Duodenal mucosa (tissue), 2 donors: ENCODE results near the gene PNKD.

Source experiments
- H3K27ac ChIP-seq: one replicate; pipeline ENCODE4 v1.7.0; 2013; ENCODE audit warnings: low read depth, low read length
- H3K27me3 ChIP-seq, 2 donors: one replicate each; pipeline ENCODE4 v1.7.0; 2013; ENCODE audit warnings: low read length in 2 of 2, control low read depth in 1 of 2; ENCODE audit not compliant: insufficient read depth in 2 of 2, control insufficient read depth in 1 of 2
- H3K36me3 ChIP-seq, 2 donors: one replicate each; pipeline ENCODE4 v1.7.0; 2013; ENCODE audit warnings: low read length in 2 of 2, control low read depth in 1 of 2; ENCODE audit not compliant: insufficient read depth in 2 of 2, control insufficient read depth in 1 of 2
- H3K4me1 ChIP-seq, 2 donors: one replicate each; pipeline ENCODE4 v1.7.0; 2013; ENCODE audit warnings: low read length in 2 of 2, control low read depth in 1 of 2; ENCODE audit not compliant: insufficient read depth in 2 of 2, control insufficient read depth in 1 of 2
- H3K4me3 ChIP-seq, 2 donors: one replicate each; pipeline ENCODE4 v1.7.0; 2013; ENCODE audit warnings: low read length in 2 of 2, low read depth in 1 of 2
- H3K9ac ChIP-seq, 2 donors: one replicate each; pipeline ENCODE4 v1.7.0; 2013; ENCODE audit warnings: low read length in 2 of 2, low read depth in 1 of 2
- H3K9me3 ChIP-seq, 2 donors: one replicate each; pipeline ENCODE4 v1.7.0; 2013; ENCODE audit warnings: low read length in 2 of 2, control low read depth in 1 of 2; ENCODE audit not compliant: control insufficient read depth in 1 of 2

The PNKD gene

GRCh38 chr2:218280260-218280870 lies 10.0 kb downstream of the PNKD start:
- Histone ChIP-seq H3K4me1 (peaks cover 23 to 31% of the 10 kb centered on the region in 2 donors), H3K27ac (no peak overlapping the region)

GRCh38 chr2:218281449-218281848 lies 11.1 kb downstream of the PNKD start:
- Histone ChIP-seq H3K4me3 (no peak overlapping the region), H3K4me1 (peaks cover 33 to 37% of the 10 kb centered on the region in 2 donors), H3K9ac (no peak overlapping the region), H3K27ac (no peak overlapping the region), H3K9me3 (no peaks in the 10 kb centered on the region), H3K36me3 (peaks cover 41 to 73% of the 10 kb centered on the region in 2 donors), H3K27me3 (no peaks in the 10 kb centered on the region)

More at GRCh38 chr2:218280260-218280870, 10.0 kb downstream of the PNKD start:
- Histone ChIP-seq H3K9ac (no peak overlapping the region), H3K36me3 (peaks cover 52 to 82% of the 10 kb centered on the region in 2 donors), H3K27me3 (no peaks in the 10 kb centered on the region), H3K9me3 (no peaks in the 10 kb centered on the region), H3K4me3 (no peak overlapping the region)

GRCh38 chr2:218282173-218282991 lies 12.1 kb downstream of the PNKD start:
- H3K9ac ChIP-seq: no peak overlapping the region
- H3K9me3 ChIP-seq: no peaks in the 10 kb centered on the region
- H3K27ac ChIP-seq: peak overlapping the region; percentile 43
- H3K36me3 ChIP-seq: peaks cover 32 to 64% of the 10 kb centered on the region in 2 donors
- no peak overlapping the region for H3K4me3 ChIP-seq
- peaks cover 43% of the 10 kb centered on the region in 2 donors for H3K4me1 ChIP-seq
- H3K27me3 ChIP-seq: no peaks in the 10 kb centered on the region

GRCh38 chr2:218284106-218284811 lies 13.9 kb downstream of the PNKD start:
- Histone ChIP-seq H3K4me1 (peaks cover 58 to 59% of the 10 kb centered on the region in 2 donors), H3K9me3 (no peaks in the 10 kb centered on the region), H3K27me3 (no peaks in the 10 kb centered on the region), H3K27ac (peak overlapping the region; percentile 61), H3K4me3 (peak overlapping the region; percentile 54 to 57), H3K9ac (peak overlapping the region; percentile 23 to 48), H3K36me3 (peaks cover 18 to 45% of the 10 kb centered on the region in 2 donors)

GRCh38 chr2:218285604-218286003 lies 15.3 kb downstream of the PNKD start:
- Histone ChIP-seq H3K27ac (peak overlapping the region; percentile 94), H3K9me3 (no peaks in the 10 kb centered on the region), H3K9ac (peak overlapping the region; percentile 73 to 87), H3K27me3 (no peaks in the 10 kb centered on the region), H3K4me3 (peak overlapping the region; percentile 58 to 73), H3K4me1 (peaks cover 70% of the 10 kb centered on the region in 2 donors), H3K36me3 (peaks cover 4 to 32% of the 10 kb centered on the region in 2 donors)

GRCh38 chr2:218286570-218287459 lies 16.5 kb downstream of the PNKD start:
- no peaks in the 10 kb centered on the region for H3K27me3 ChIP-seq
- H3K4me3 ChIP-seq: peak overlapping the region; percentile 58 to 73
- no peaks in the 10 kb centered on the region for H3K9me3 ChIP-seq
- peaks cover 79% of the 10 kb centered on the region in 2 donors for H3K4me1 ChIP-seq
- H3K27ac ChIP-seq: peak overlapping the region; percentile 94
- H3K9ac ChIP-seq: peak overlapping the region; percentile 58 to 87
- H3K36me3 ChIP-seq: peaks cover 4 to 20% of the 10 kb centered on the region in 2 donors

GRCh38 chr2:218289639-218290315 lies 19.5 kb downstream of the PNKD start:
- H3K27ac ChIP-seq: peak overlapping the region; percentile 98
- H3K4me3 ChIP-seq: peak overlapping the region; percentile 93 to 94
- peak overlapping the region; percentile 93 to 96 for H3K9ac ChIP-seq
- no peaks in the 10 kb centered on the region for H3K9me3 ChIP-seq
- H3K36me3 ChIP-seq: peaks cover 0 to 5% of the 10 kb centered on the region in 2 donors
- H3K4me1 ChIP-seq: peaks cover 79% of the 10 kb centered on the region in 2 donors
- H3K27me3 ChIP-seq: no peaks in the 10 kb centered on the region

GRCh38 chr2:218290316-218291261 lies 20.3 kb downstream of the PNKD start:
- H3K4me1 ChIP-seq: peaks cover 77 to 78% of the 10 kb centered on the region in 2 donors
- no peaks in the 10 kb centered on the region for H3K9me3 ChIP-seq
- peak overlapping the region; percentile 93 to 94 for H3K4me3 ChIP-seq
- H3K36me3 ChIP-seq: no peaks in the 10 kb centered on the region
- H3K27ac ChIP-seq: peak overlapping the region; percentile 98
- peak overlapping the region; percentile 93 to 96 for H3K9ac ChIP-seq
- no peaks in the 10 kb centered on the region for H3K27me3 ChIP-seq
